ENCODE results near the gene PTGR3.

DNA sequence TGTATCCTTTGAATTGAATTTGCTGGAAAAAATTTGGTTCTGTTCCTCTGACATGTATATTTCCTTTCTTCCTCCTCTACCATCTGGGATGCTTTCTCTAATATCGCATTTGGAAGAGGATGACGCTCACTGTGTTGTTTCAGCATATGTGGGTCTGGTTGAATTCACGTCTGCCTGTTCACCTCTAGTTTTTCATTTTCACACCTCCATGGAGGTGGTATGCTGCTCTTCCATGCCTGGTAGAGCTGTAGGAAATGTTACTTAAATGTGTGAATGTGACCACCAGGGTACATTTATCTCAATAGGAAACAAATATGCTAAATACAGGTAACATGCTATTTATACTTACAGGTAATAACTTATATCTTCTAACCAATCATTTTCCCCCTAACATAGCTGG lies 46.2 kb upstream of the PTGR3 start:
- TF ChIP-seq, protein P1, sequence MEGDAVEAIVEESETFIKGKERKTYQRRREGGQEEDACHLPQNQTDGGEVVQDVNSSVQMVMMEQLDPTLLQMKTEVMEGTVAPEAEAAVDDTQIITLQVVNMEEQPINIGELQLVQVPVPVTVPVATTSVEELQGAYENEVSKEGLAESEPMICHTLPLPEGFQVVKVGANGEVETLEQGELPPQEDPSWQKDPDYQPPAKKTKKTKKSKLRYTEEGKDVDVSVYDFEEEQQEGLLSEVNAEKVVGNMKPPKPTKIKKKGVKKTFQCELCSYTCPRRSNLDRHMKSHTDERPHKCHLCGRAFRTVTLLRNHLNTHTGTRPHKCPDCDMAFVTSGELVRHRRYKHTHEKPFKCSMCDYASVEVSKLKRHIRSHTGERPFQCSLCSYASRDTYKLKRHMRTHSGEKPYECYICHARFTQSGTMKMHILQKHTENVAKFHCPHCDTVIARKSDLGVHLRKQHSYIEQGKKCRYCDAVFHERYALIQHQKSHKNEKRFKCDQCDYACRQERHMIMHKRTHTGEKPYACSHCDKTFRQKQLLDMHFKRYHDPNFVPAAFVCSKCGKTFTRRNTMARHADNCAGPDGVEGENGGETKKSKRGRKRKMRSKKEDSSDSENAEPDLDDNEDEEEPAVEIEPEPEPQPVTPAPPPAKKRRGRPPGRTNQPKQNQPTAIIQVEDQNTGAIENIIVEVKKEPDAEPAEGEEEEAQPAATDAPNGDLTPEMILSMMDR (conservative IDR thresholded peaks at IDR 0.05; ENCODE audit: low read length) = no peak
- TF ChIP-seq EZH2phosphoT487 (IDR thresholded peaks at IDR 0.05; ENCODE audit: borderline replicate concordance, low read depth, low read length) = no peak

Measured in OCI-LY7 (cell line).